ENCODE data around the gene PRKCA. TPM values are rescaled to one million over a fixed set of nuclear protein-coding genes. Genes with fewer than 3 reads are reported as not detected.

PRKCA gene
- total and polyA plus RNA-seq, 9 of the 15 experiments (the other 6 are each of a cell fraction or from before 2014, with no cell fraction given) = 3.2 to 33.0 (median 17.8) TPM

DNA sequence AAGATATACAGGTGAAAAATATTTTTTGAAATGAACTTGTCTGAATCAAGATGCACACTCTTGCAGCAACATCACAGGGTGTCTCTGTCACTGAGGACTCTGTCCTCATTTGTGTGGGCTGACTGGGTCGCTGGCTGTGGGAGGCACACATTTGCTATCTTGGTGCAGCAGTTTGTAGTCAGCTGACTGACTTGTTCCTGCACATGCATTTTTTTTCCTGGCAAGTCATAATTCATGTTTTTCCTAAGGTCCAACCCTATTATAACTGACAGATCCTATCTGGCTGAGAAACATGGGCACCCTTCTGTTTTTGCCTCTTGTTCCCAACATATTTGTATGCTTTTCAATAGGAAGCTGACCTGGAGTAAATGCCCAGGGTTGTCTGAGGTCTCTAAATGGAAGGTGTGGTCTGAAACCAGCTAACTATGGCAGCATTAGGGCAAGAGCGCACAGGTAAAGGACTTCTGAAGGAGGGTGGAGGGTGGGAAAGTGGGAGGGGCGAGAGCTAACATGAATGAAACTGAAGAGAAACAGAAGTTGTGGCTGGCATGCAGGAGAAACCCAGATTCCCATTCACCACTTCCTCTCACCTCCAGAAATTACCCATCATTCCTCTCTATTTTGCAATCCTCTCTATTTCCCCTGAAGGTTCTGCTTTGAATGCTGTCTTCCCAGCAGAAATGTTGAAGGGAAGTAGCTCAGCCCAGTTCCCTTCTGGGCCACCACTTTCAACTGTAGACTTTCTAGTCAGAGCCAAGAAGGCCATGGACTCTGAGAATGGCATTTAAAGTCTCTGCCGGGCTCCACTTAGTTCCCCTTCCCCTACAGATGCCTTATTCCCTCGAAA lies 166.1 kb downstream of the PRKCA start (continued):
- TF ChIP-seq, protein P1, sequence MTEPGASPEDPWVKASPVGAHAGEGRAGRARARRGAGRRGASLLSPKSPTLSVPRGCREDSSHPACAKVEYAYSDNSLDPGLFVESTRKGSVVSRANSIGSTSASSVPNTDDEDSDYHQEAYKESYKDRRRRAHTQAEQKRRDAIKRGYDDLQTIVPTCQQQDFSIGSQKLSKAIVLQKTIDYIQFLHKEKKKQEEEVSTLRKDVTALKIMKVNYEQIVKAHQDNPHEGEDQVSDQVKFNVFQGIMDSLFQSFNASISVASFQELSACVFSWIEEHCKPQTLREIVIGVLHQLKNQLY (CRISPR knock-in tag; conservative IDR thresholded peaks at IDR 0.05) = no peak
- TF ChIP-seq ARID1B (IDR thresholded peaks at IDR 0.05) = peak; percentile 95
- no peak for TF ChIP-seq DNMT1 (IDR thresholded peaks at IDR 0.05)
- TF ChIP-seq DIDO1 (tag; IDR thresholded peaks at IDR 0.05; ENCODE audit: low read depth) = no peak
- TF ChIP-seq RFX5 (IDR thresholded peaks at IDR 0.05; ENCODE audit: low read depth, low read length) = no peak
- TF ChIP-seq, protein P2, sequence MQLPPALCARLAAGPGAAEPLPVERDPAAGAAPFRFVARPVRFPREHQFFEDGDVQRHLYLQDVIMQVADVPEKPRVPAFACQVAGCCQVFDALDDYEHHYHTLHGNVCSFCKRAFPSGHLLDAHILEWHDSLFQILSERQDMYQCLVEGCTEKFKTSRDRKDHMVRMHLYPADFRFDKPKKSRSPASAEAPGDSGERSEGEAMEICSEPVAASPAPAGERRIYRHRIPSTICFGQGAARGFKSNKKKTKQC (CRISPR knock-in tag; IDR thresholded peaks at IDR 0.05) = no peak
- no peak for TF ChIP-seq ESRRB (CRISPR knock-in tag; IDR thresholded peaks at IDR 0.05; ENCODE audit: borderline replicate concordance)
- TF ChIP-seq, protein P3, sequence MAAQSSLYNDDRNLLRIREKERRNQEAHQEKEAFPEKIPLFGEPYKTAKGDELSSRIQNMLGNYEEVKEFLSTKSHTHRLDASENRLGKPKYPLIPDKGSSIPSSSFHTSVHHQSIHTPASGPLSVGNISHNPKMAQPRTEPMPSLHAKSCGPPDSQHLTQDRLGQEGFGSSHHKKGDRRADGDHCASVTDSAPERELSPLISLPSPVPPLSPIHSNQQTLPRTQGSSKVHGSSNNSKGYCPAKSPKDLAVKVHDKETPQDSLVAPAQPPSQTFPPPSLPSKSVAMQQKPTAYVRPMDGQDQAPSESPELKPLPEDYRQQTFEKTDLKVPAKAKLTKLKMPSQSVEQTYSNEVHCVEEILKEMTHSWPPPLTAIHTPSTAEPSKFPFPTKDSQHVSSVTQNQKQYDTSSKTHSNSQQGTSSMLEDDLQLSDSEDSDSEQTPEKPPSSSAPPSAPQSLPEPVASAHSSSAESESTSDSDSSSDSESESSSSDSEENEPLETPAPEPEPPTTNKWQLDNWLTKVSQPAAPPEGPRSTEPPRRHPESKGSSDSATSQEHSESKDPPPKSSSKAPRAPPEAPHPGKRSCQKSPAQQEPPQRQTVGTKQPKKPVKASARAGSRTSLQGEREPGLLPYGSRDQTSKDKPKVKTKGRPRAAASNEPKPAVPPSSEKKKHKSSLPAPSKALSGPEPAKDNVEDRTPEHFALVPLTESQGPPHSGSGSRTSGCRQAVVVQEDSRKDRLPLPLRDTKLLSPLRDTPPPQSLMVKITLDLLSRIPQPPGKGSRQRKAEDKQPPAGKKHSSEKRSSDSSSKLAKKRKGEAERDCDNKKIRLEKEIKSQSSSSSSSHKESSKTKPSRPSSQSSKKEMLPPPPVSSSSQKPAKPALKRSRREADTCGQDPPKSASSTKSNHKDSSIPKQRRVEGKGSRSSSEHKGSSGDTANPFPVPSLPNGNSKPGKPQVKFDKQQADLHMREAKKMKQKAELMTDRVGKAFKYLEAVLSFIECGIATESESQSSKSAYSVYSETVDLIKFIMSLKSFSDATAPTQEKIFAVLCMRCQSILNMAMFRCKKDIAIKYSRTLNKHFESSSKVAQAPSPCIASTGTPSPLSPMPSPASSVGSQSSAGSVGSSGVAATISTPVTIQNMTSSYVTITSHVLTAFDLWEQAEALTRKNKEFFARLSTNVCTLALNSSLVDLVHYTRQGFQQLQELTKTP (IDR thresholded peaks at IDR 0.05; ENCODE audit: low read depth in 1 of 2, partially characterized antibody in 2 of 2) = no peak
- TF ChIP-seq, protein P4, sequence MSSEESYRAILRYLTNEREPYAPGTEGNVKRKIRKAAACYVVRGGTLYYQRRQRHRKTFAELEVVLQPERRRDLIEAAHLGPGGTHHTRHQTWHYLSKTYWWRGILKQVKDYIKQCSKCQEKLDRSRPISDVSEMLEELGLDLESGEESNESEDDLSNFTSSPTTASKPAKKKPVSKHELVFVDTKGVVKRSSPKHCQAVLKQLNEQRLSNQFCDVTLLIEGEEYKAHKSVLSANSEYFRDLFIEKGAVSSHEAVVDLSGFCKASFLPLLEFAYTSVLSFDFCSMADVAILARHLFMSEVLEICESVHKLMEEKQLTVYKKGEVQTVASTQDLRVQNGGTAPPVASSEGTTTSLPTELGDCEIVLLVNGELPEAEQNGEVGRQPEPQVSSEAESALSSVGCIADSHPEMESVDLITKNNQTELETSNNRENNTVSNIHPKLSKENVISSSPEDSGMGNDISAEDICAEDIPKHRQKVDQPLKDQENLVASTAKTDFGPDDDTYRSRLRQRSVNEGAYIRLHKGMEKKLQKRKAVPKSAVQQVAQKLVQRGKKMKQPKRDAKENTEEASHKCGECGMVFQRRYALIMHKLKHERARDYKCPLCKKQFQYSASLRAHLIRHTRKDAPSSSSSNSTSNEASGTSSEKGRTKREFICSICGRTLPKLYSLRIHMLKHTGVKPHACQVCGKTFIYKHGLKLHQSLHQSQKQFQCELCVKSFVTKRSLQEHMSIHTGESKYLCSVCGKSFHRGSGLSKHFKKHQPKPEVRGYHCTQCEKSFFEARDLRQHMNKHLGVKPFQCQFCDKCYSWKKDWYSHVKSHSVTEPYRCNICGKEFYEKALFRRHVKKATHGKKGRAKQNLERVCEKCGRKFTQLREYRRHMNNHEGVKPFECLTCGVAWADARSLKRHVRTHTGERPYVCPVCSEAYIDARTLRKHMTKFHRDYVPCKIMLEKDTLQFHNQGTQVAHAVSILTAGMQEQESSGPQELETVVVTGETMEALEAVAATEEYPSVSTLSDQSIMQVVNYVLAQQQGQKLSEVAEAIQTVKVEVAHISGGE (CRISPR knock-in tag; IDR thresholded peaks at IDR 0.05) = no peak; a peak in 1 of 6 replicates
- TF ChIP-seq BRD4 (IDR thresholded peaks at IDR 0.05) = no peak
- peak in 1 of 2 experiments; percentile 53; a peak in 1 of 3 replicates for TF ChIP-seq CBX3 (IDR thresholded peaks at IDR 0.05; ENCODE audit: borderline replicate concordance in 1 of 2, low read length in 2 of 2)
- no peak for TF ChIP-seq NR4A1 (CRISPR knock-in tag; IDR thresholded peaks at IDR 0.05)
- 0 out of 2 replicates have a peak, but pooled peaks have one; percentile 32 for TF ChIP-seq NR4A1 (tag; IDR thresholded peaks at IDR 0.05)
- no peak for TF ChIP-seq GTF2E2 (tag; IDR thresholded peaks at IDR 0.05)
- no peak for TF ChIP-seq CREBBP (IDR thresholded peaks at IDR 0.05; ENCODE audit: low read depth, low read length)
- no peak for TF ChIP-seq ZNF140 (CRISPR knock-in tag; IDR thresholded peaks at IDR 0.05)
- 0 out of 2 replicates have a peak, but pooled peaks have one; percentile 53 for TF ChIP-seq ZNF584 (CRISPR knock-in tag; IDR thresholded peaks at IDR 0.05; ENCODE audit: low read depth)

Measured in K562 (cell line).